Stimulated activated CD4-positive, alpha-beta T cell treated with anti-CD3 and anti-CD28 coated beads, Interleukin-4, amount 100 ng/mL, for 48 hours (primary cell): Measurements from ENCODE around the gene C1orf226.

Experiments
- DNase-seq, 2 donors: peaks; one replicate each; pipeline ENCODE4 v3.0.0-alpha.2; 2020; ENCODE audit warnings: low read depth in 2 of 2

C1orf226 gene

GRCh38 chr1:162366149-162366548, 15.4 kb upstream of the C1orf226 start:
- DNase-seq, result no peak

DNA sequence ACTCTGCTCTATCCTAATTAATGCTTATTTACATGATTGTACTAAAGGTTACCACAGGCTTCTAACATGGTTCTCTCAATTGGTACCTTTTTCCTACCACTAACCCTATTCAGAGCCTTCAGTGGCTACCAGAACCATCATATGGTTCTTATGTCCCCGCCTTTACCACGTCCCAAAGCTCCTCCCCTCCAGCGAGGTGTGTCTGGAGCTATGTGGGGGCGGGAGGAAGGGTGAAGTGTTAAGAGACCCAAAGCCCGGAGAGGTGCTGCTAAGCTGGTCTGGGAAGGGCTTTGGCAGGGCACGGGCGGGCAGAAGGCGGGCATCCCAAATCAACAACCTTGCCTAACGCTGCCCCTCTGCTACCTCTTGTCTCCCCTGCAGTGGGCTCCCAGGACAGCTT, 14.9 kb upstream of the C1orf226 start:
- no peak for DNase-seq

GRCh38 chr1:162367073-162367472, 14.5 kb upstream of the C1orf226 start:
- no peak for DNase-seq

DNA sequence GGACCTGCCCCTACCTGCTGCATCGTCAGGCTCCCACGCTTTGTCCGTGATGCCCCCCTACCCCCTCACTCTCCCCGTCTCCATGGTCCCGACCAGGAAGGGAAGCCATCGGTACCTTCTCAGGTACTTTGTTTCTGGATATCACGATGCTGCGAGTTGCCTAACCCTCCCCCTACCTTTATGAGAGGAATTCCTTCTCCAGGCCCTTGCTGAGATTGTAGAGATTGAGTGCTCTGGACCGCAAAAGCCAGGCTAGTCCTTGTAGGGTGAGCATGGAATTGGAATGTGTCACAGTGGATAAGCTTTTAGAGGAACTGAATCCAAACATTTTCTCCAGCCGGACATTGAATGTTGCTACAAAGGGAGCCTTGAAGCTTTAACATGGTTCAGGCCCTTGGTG, 13.8 kb upstream of the C1orf226 start:
- no peak for DNase-seq

- DNase-seq, result no peak
These were observed 13.1 kb upstream of the C1orf226 start for GRCh38 chr1:162368451-162368850.

GRCh38 chr1:162369571-162369970, 12.0 kb upstream of the C1orf226 start:
- DNase-seq, result no peak

- no peak for DNase-seq
These were observed 11.4 kb upstream of the C1orf226 start for GRCh38 chr1:162370161-162370560.

GRCh38 chr1:162370721-162371120, 10.8 kb upstream of the C1orf226 start:
- no peak for DNase-seq

GRCh38 chr1:162371611-162372010, 9.9 kb upstream of the C1orf226 start:
- no peak for DNase-seq

DNA sequence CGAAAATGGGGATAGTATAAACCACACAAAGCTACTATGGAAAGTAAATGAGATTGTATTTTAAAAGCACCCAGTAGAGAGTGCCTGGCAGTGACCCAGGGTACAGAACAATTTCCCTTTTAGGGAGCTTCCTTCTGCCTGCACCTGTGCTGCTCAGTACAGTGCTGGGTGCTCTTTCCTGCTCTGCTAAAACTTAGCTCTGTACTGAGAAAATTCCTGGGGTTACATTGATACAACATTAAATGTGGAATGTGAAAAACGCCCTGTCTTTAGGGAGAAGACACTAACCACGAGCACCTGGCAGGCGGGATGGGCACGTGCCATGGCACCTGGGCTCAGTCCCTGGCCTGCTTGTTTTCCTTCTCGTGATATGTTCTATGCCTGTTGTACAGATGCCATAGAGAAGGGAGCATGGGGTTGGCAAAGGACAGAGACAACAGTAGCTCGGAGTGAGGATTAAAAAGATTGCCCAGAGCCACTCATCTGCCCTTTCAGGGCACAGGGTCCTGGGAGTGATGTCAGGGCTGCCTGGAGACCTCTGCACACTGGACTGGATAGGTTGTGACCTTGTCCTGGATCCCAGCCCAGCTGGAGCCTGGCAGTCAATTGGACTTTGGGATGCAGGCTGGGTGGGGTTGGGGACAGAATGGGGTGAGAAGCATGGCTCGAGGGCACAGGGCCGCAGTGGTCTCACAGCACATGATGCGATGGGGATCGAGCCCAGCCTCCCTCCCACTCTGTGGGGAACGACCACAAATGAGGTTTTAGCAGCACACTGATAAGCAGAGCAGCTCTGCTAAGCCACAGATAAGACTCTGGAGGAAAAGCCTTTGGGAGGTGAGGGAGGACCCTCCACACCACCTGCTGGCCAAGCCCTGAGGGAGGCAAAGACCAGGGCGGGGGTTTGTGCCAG, 9.1 kb upstream of the C1orf226 start:
- no peak for DNase-seq

DNA sequence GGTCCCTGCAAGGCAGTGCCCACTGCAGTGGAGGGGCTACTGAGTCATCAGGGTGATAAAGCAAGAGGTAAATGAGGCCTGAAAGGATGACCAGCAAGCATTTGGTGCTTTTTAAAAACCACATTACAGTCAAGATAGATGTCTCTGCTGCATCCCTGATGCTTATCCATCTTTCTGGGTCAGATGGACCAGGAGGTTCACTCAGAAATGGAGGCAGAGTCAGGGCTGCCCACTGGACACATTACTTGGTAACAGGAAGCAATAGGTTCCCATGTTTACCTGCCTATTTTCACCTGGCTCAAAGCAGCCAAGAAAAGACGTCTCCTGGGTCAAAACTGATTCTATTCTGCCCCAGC, 8.5 kb upstream of the C1orf226 start:
- no peak for DNase-seq

- no peak for DNase-seq
These were observed 7.8 kb upstream of the C1orf226 start for GRCh38 chr1:162373541-162374260.

DNA sequence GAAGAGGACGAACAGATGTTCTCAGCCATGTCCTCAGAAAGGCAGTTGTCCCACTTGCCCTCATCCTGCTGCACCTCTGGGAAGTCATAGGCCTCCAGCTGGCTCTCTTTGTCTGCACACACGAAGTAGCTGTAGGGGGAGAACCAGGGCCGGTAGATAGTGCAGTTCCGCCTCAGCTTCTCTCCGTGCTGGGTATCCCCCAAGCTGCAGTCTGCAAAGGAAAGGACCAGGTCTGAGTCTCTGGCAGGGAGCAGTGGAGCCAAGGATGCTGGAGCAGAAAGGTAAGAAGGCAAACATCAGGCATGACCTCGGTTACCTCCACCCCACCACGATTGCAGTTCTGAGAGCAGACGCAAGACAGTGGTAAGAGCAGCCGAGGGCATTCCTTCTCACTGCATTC, 7.1 kb upstream of the C1orf226 start:
- no peak for DNase-seq

GRCh38 chr1:162375463-162375862, 6.1 kb upstream of the C1orf226 start:
- no peak for DNase-seq

DNA sequence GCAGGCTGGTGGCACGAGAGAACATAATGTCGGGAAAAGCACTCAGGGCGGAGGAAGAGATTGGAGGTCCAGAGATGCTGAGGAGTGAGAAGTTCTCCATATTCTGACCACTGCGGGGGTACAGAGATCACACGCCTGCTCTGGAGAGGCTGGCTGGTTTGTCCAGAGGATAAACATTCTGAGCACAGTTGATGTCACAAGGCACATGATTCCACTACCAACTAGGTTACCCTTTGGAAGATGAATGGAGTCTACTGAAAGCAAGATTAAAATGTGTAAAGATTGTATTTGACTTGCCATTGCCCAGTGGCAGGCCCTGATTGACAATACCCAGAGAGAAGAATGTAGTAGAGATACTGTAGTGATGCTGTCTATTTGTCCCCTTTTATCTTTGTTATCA, 4.8 kb upstream of the C1orf226 start, which contains the start of gene SPATA46:
Gene SPATA46, minus strand, starts transcription at position 164 of the 400 bp plus-strand sequence. Its CDS starts 64 bp downstream, at position 100.
- no peak for DNase-seq

- no peak for DNase-seq
These were observed 1.3 kb upstream of the C1orf226 start for GRCh38 chr1:162380061-162380846.

- no peak for DNase-seq
These were observed 618 bp downstream of the C1orf226 start for GRCh38 chr1:162381941-162382750.

- DNase-seq, result no peak
These were observed 1.6 kb downstream of the C1orf226 start for GRCh38 chr1:162383091-162383490.

DNA sequence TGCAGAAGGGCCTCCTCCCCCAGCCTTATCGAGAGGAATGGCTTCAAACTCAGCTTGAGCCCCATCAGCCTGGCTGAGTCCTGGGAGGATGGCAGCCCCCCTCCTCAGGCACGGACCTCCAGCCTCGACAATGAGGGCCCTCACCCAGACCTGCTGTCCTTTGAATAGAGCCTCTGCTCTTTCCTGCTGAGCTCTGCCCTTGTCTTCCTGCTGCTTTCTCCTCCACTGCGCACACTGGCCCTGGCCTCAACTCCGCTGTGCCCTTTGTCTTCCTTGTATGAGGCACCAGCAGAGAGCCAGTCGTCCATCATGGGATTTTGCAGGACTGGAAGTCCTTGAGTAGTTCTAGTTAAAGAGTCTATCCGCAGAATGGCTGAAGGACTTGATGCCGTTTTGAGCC, 2.0 kb downstream of the C1orf226 start:
- DNase-seq, result no peak

DNA sequence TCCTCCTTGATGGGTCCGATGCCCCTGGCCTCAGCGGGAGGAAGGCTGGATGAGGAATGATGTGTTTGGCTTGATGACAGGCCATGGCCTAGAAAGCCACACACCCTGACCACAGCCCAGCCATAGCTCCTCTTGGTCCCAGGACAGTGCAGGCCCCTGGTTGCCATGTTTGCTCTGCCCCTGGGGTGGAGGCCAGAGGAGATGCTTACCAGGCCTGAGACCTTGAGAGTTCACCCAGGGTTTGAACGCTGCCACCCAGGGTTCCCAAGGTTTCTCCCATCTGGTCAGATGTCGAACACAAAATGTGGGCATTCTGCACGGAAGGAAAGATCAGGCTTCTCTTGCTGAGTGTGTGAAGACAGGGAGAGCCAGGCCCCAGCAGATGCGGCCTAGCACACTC, 2.6 kb downstream of the C1orf226 start:
- no peak for DNase-seq

DNA sequence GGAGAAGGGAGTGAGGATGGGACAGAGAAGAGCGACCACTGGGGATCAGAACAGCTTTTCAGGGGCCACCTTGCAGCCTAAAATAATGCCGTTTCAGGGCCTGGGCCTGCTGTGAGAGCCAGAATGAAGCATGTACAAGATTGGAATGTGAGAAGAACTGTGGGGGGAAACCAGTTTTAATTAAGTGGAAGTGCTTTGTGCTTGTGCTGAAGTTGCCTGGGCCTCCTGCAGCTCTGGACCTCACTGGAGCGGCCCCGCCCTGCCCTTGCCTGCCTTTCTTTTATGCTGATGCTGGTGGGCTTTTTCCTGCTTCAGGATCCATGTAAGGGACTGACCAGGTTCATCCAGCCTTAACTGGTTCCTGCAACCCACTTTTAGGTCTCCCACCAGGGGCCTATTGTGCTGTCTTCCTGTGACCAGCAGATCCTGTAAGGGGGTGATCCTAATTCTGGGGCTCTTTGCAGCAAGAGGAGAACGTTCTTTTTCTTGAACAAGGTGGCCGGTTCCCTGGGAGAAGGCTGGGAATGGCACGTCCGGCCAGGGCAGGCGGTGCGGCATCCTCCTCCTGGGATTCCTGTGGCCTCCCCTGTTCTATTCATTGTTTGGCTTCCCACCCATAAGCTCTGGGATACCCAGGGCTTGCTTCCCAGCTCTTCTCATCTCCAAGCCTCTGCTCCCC, 3.2 kb downstream of the C1orf226 start:
- no peak for DNase-seq
